GM18520 (cell line): Measurements from ENCODE around the gene MEI1.
A peak's percentile ranks its signal among the peaks of the same experiment; 100 is the strongest.

Experiments
- ATAC-seq: cut with Tn5 transposase; IDR thresholded peaks from one replicate; pipeline ENCODE4 v1.9.1; 2021; ENCODE audit not compliant: unreplicated experiment

The MEI1 gene

GRCh38 chr22:41742918-41743317 lies 43.6 kb downstream of the MEI1 start:
- no peak for ATAC-seq

- no peak for ATAC-seq
Measured at GRCh38 chr22:41745968-41746367, 46.7 kb downstream of the MEI1 start.

- peak; percentile 67 for ATAC-seq
Measured at GRCh38 chr22:41746567-41747400, 47.5 kb downstream of the MEI1 start.

GRCh38 chr22:41752011-41752970 lies 53.0 kb downstream of the MEI1 start:
- ATAC-seq: no peak

- ATAC-seq: no peak
Measured at GRCh38 chr22:41753984-41754383, 54.7 kb downstream of the MEI1 start.

- ATAC-seq: no peak
Measured at GRCh38 chr22:41757502-41757901, 58.2 kb downstream of the MEI1 start.

GRCh38 chr22:41758231-41758630 lies 58.9 kb downstream of the MEI1 start:
- no peak for ATAC-seq

GRCh38 chr22:41762980-41763779 lies 63.9 kb downstream of the MEI1 start:
- no peak for ATAC-seq

- no peak for ATAC-seq
Measured at GRCh38 chr22:41766476-41766875, 67.2 kb downstream of the MEI1 start.

GRCh38 chr22:41768430-41768829 lies 69.1 kb downstream of the MEI1 start:
- no peak for ATAC-seq

- no peak for ATAC-seq
Measured at GRCh38 chr22:41770715-41771468, 71.6 kb downstream of the MEI1 start.

- ATAC-seq: no peak
Measured at GRCh38 chr22:41772198-41772597, 72.9 kb downstream of the MEI1 start.

- no peak for ATAC-seq
Measured at GRCh38 chr22:41772645-41773044, 73.3 kb downstream of the MEI1 start.

- no peak for ATAC-seq
Measured at GRCh38 chr22:41775338-41775737, 76.0 kb downstream of the MEI1 start.

GRCh38 chr22:41775976-41776375 lies 76.7 kb downstream of the MEI1 start:
- ATAC-seq: no peak

GRCh38 chr22:41776381-41776780 lies 77.1 kb downstream of the MEI1 start:
- no peak for ATAC-seq

GRCh38 chr22:41777749-41778425 lies 78.6 kb downstream of the MEI1 start:
- no peak for ATAC-seq

- ATAC-seq: no peak
Measured at GRCh38 chr22:41779929-41780505, 80.7 kb downstream of the MEI1 start.

- ATAC-seq: peak; percentile 84
Measured at GRCh38 chr22:41780746-41781505, 81.6 kb downstream of the MEI1 start.
